Measurements from ENCODE around the gene CRY2. TPM values are rescaled to one million over a fixed set of nuclear protein-coding genes. Genes with fewer than 3 reads are reported as not detected.
"Not testable (repeated sequence)": the region's sequence is repeated elsewhere in the genome, so short reads cannot be mapped to it uniquely, and the experiment has no call there.

The CRY2 gene
- total RNA-seq, 1 donor from 2014 or later = 49.6 TPM

- no peak for DNase-seq (ENCODE audit: low spot score)
These were observed 42.7 kb downstream of the CRY2 start for GRCh38 chr11:45889966-45890365.

GRCh38 chr11:45890886-45891550, 43.7 kb downstream of the CRY2 start:
- intact Hi-C loops (cut with DNase I) = no loop called here
- no peak for DNase-seq (ENCODE audit: low spot score)

More at GRCh38 chr11:45889966-45890365, 42.7 kb downstream of the CRY2 start:
- intact Hi-C loops (cut with DNase I) = no loop called here

- DNase-seq (ENCODE audit: low spot score) = no peak
- intact Hi-C loops (cut with DNase I) = no loop called here
These were observed 45.6 kb downstream of the CRY2 start for GRCh38 chr11:45892856-45893255.

GRCh38 chr11:45894555-45895247, 47.4 kb downstream of the CRY2 start:
- no peak for DNase-seq (ENCODE audit: low spot score)

GRCh38 chr11:45895553-45896259, 48.4 kb downstream of the CRY2 start:
- no peak for DNase-seq (ENCODE audit: low spot score)
- intact Hi-C loops (cut with DNase I) = no loop called here

More at GRCh38 chr11:45894555-45895247, 47.4 kb downstream of the CRY2 start:
- intact Hi-C loops (cut with DNase I) = no loop called here

GRCh38 chr11:45896422-45896984, 49.2 kb downstream of the CRY2 start:
- no peak for DNase-seq (ENCODE audit: low spot score)
- intact Hi-C loops (cut with DNase I) = no loop called here

- intact Hi-C loops (cut with DNase I) = no loop called here
- no peak for DNase-seq (ENCODE audit: low spot score)
These were observed 50.3 kb downstream of the CRY2 start for GRCh38 chr11:45897556-45897955.

- DNase-seq (ENCODE audit: low spot score) = no peak
- intact Hi-C loops (cut with DNase I) = no loop called here
These were observed 51.8 kb downstream of the CRY2 start for GRCh38 chr11:45899086-45899447.

GRCh38 chr11:45899448-45900174, 52.3 kb downstream of the CRY2 start:
- intact Hi-C loops (cut with DNase I) = no loop called here
- DNase-seq (ENCODE audit: low spot score) = peak; percentile 82

- DNase-seq (ENCODE audit: low spot score); intact Hi-C loops (cut with DNase I): not testable (repeated sequence)
These were observed 53.0 kb downstream of the CRY2 start for GRCh38 chr11:45900175-45900800.

- no peak for DNase-seq (ENCODE audit: low spot score)
- intact Hi-C loops (cut with DNase I) = no loop called here
These were observed 53.8 kb downstream of the CRY2 start for GRCh38 chr11:45900916-45901617.

GRCh38 chr11:45901626-45902025, 54.4 kb downstream of the CRY2 start:
- intact Hi-C loops (cut with DNase I) = no loop called here
- no peak for DNase-seq (ENCODE audit: low spot score)

GRCh38 chr11:45902452-45903380, 55.4 kb downstream of the CRY2 start:
- intact Hi-C loops (cut with DNase I) = no loop called here
- no peak for DNase-seq (ENCODE audit: low spot score)

- intact Hi-C loops (cut with DNase I) = no loop called here
- DNase-seq (ENCODE audit: low spot score) = no peak
These were observed 57.1 kb downstream of the CRY2 start for GRCh38 chr11:45904309-45904915.

- intact Hi-C loops (cut with DNase I) = no loop called here
- DNase-seq (ENCODE audit: low spot score) = no peak
These were observed 57.8 kb downstream of the CRY2 start for GRCh38 chr11:45905095-45905494.

GRCh38 chr11:45905576-45905975, 58.3 kb downstream of the CRY2 start:
- intact Hi-C loops (cut with DNase I); DNase-seq (ENCODE audit: low spot score): not testable (repeated sequence)

- intact Hi-C loops (cut with DNase I) = no loop called here
- no peak for DNase-seq (ENCODE audit: low spot score)
These were observed 58.9 kb downstream of the CRY2 start for GRCh38 chr11:45906096-45906682.

Data from cardiac septum (tissue), 1 donor.